HEK293 (cell line): ENCODE measurements around the gene ZBTB5.

Source experiments
- GLI4 ChIP-seq: fragments of 450-650 bp; formaldehyde crosslinking; IDR thresholded peaks from 2 replicates; pipeline ENCODE4 v1.5.1; 2016; ENCODE audit warnings: missing biosample characterization, missing genetic modification characterization
- KLF16 ChIP-seq: fragments of 450-650 bp; formaldehyde crosslinking; IDR thresholded peaks from 2 replicates; pipeline ENCODE4 v1.5.1; 2017; ENCODE audit warnings: missing biosample characterization, missing genetic modification characterization
- SETDB1 ChIP-seq: IDR thresholded peaks from one replicate; pipeline ENCODE4 v1.6.1; 2017; ENCODE audit warnings: mild to moderate bottlenecking, low read length, moderate library complexity, mixed read lengths; ENCODE audit not compliant: insufficient read length
- YY1 ChIP-seq: fragments of 450-650 bp; formaldehyde crosslinking; IDR thresholded peaks from 2 replicates; pipeline ENCODE4 v1.5.1; 2018; ENCODE audit warnings: missing biosample characterization, missing genetic modification characterization
- ZBTB49 ChIP-seq: fragments of 450-650 bp; formaldehyde crosslinking; IDR thresholded peaks from 2 replicates; pipeline ENCODE4 v1.5.1; 2016; ENCODE audit warnings: missing biosample characterization, missing genetic modification characterization, low read depth
- ZNF112 ChIP-seq: fragments of 450-650 bp; formaldehyde crosslinking; IDR thresholded peaks from 2 replicates; pipeline ENCODE4 v1.5.0; 2017; ENCODE audit warnings: missing biosample characterization, missing genetic modification characterization
- ZNF16 ChIP-seq: fragments of 450-650 bp; formaldehyde crosslinking; IDR thresholded peaks from 2 replicates; pipeline ENCODE4 v1.5.1; 2016; ENCODE audit warnings: low read depth, missing biosample characterization, missing genetic modification characterization
- ZNF184 ChIP-seq: fragments of 450-650 bp; IDR thresholded peaks from 2 replicates; pipeline ENCODE4 v1.5.1; 2018; ENCODE audit warnings: missing biosample characterization, mild to moderate bottlenecking, missing genetic modification characterization
- ZNF514 ChIP-seq: fragments of 450-650 bp; formaldehyde crosslinking; IDR thresholded peaks from 2 replicates; pipeline ENCODE4 v1.5.1; 2016; ENCODE audit warnings: missing biosample characterization, missing genetic modification characterization
- ZNF548 ChIP-seq: fragments of 450-650 bp; formaldehyde crosslinking; IDR thresholded peaks from 2 replicates; pipeline ENCODE4 v1.5.1; 2016; ENCODE audit warnings: missing biosample characterization, missing genetic modification characterization
- ZNF664 ChIP-seq: fragments of 450-650 bp; formaldehyde crosslinking; IDR thresholded peaks from 2 replicates; pipeline ENCODE4 v1.5.1; 2016; ENCODE audit warnings: missing biosample characterization, missing genetic modification characterization
- TF ChIP-seq, protein P1 (sequence below): fragments of 450-650 bp; formaldehyde crosslinking; IDR thresholded peaks from 2 replicates; pipeline ENCODE4 v1.5.1; 2016; ENCODE audit warnings: missing biosample characterization, missing genetic modification characterization
- TF ChIP-seq, protein P2 (sequence below): fragments of 450-650 bp; formaldehyde crosslinking; IDR thresholded peaks from 2 replicates; pipeline ENCODE4 v1.5.1; 2016; ENCODE audit warnings: missing biosample characterization, missing genetic modification characterization
- TF ChIP-seq, protein P3 (sequence below): fragments of 450-650 bp; formaldehyde crosslinking; IDR thresholded peaks from 2 replicates; pipeline ENCODE4 v1.5.1; 2016; ENCODE audit warnings: missing biosample characterization, missing genetic modification characterization

GRCh38 chr9:37395663-37396062 is 69.6 kb downstream of the ZBTB5 start:
- TF ChIP-seq ZNF548 (tag by site-specific recombination) (no peak), KLF16 (no peak), YY1 (no peak), GLI4 (tag by site-specific recombination) (no peak), ZNF514 (tag by site-specific recombination) (no peak), ZNF112 (no peak), ZNF16 (no peak), SETDB1 (no peak), ZNF664 (tag by site-specific recombination) (no peak), ZNF184 (tag by site-specific recombination) (no peak), ZBTB49 (no peak)
- TF ChIP-seq, protein P1, sequence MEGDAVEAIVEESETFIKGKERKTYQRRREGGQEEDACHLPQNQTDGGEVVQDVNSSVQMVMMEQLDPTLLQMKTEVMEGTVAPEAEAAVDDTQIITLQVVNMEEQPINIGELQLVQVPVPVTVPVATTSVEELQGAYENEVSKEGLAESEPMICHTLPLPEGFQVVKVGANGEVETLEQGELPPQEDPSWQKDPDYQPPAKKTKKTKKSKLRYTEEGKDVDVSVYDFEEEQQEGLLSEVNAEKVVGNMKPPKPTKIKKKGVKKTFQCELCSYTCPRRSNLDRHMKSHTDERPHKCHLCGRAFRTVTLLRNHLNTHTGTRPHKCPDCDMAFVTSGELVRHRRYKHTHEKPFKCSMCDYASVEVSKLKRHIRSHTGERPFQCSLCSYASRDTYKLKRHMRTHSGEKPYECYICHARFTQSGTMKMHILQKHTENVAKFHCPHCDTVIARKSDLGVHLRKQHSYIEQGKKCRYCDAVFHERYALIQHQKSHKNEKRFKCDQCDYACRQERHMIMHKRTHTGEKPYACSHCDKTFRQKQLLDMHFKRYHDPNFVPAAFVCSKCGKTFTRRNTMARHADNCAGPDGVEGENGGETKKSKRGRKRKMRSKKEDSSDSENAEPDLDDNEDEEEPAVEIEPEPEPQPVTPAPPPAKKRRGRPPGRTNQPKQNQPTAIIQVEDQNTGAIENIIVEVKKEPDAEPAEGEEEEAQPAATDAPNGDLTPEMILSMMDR (tag by site-specific recombination): no peak
- TF ChIP-seq, protein P2, sequence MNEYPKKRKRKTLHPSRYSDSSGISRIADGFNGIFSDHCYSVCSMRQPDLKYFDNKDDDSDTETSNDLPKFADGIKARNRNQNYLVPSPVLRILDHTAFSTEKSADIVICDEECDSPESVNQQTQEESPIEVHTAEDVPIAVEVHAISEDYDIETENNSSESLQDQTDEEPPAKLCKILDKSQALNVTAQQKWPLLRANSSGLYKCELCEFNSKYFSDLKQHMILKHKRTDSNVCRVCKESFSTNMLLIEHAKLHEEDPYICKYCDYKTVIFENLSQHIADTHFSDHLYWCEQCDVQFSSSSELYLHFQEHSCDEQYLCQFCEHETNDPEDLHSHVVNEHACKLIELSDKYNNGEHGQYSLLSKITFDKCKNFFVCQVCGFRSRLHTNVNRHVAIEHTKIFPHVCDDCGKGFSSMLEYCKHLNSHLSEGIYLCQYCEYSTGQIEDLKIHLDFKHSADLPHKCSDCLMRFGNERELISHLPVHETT (tag by site-specific recombination): no peak
- TF ChIP-seq, protein P3, sequence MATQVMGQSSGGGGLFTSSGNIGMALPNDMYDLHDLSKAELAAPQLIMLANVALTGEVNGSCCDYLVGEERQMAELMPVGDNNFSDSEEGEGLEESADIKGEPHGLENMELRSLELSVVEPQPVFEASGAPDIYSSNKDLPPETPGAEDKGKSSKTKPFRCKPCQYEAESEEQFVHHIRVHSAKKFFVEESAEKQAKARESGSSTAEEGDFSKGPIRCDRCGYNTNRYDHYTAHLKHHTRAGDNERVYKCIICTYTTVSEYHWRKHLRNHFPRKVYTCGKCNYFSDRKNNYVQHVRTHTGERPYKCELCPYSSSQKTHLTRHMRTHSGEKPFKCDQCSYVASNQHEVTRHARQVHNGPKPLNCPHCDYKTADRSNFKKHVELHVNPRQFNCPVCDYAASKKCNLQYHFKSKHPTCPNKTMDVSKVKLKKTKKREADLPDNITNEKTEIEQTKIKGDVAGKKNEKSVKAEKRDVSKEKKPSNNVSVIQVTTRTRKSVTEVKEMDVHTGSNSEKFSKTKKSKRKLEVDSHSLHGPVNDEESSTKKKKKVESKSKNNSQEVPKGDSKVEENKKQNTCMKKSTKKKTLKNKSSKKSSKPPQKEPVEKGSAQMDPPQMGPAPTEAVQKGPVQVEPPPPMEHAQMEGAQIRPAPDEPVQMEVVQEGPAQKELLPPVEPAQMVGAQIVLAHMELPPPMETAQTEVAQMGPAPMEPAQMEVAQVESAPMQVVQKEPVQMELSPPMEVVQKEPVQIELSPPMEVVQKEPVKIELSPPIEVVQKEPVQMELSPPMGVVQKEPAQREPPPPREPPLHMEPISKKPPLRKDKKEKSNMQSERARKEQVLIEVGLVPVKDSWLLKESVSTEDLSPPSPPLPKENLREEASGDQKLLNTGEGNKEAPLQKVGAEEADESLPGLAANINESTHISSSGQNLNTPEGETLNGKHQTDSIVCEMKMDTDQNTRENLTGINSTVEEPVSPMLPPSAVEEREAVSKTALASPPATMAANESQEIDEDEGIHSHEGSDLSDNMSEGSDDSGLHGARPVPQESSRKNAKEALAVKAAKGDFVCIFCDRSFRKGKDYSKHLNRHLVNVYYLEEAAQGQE: no peak
